Measurements from ENCODE around the gene CACFD1.

The CACFD1 gene

GRCh38 chr9:133459476-133460404 is at the start of gene CACFD1:
Gene CACFD1 (plus strand): TSS chr9:133459978. CDS start chr9:133460067, 89 bp downstream.
- peak; percentile 98 for DNase-seq (ENCODE audit: low spot score)
- peak; percentile 42 for FAIRE-seq

- no peak for DNase-seq (ENCODE audit: low spot score)
- FAIRE-seq, result no peak
Measured at GRCh38 chr9:133415170-133415569, 44.6 kb upstream of the CACFD1 start.

- no peak for FAIRE-seq
- DNase-seq (ENCODE audit: low spot score), result peak; percentile 81
Measured at GRCh38 chr9:133417541-133418461, 42.0 kb upstream of the CACFD1 start, which contains the start of gene REXO4. Gene REXO4 (minus strand): TSS chr9:133418010. CDS start chr9:133417844, 166 bp downstream.

GRCh38 chr9:133419005-133419404 is 40.8 kb upstream of the CACFD1 start:
- no peak for DNase-seq (ENCODE audit: low spot score)
- FAIRE-seq, result no peak

GRCh38 chr9:133420392-133420827 is 39.4 kb upstream of the CACFD1 start:
- DNase-seq (ENCODE audit: low spot score), result no peak
- FAIRE-seq, result no peak

GRCh38 chr9:133421615-133422542 is 37.9 kb upstream of the CACFD1 start, which contains the start of gene ADAMTS13:
Gene ADAMTS13 (plus strand): TSS chr9:133422367. CDS start chr9:133422444, 77 bp downstream.
- FAIRE-seq (no peak), DNase-seq (ENCODE audit: low spot score) (no peak)

- DNase-seq (ENCODE audit: low spot score) (no peak), FAIRE-seq (no peak)
Measured at GRCh38 chr9:133423216-133423615, 36.6 kb upstream of the CACFD1 start.

- FAIRE-seq (no peak), DNase-seq (ENCODE audit: low spot score) (no peak)
Measured at GRCh38 chr9:133424187-133424586, 35.6 kb upstream of the CACFD1 start.

GRCh38 chr9:133425049-133425632 is 34.6 kb upstream of the CACFD1 start:
- FAIRE-seq, result no peak

GRCh38 chr9:133426011-133426410 is 33.8 kb upstream of the CACFD1 start:
- FAIRE-seq (no peak), DNase-seq (ENCODE audit: low spot score) (no peak)

More at GRCh38 chr9:133425049-133425632, 34.6 kb upstream of the CACFD1 start:
- DNase-seq (ENCODE audit: low spot score), result no peak

GRCh38 chr9:133427658-133428348 is 32.0 kb upstream of the CACFD1 start:
- DNase-seq (ENCODE audit: low spot score), result no peak

GRCh38 chr9:133428617-133429101 is 31.1 kb upstream of the CACFD1 start:
- FAIRE-seq, result peak; percentile 70
- DNase-seq (ENCODE audit: low spot score), result peak; percentile 82

More at GRCh38 chr9:133427658-133428348, 32.0 kb upstream of the CACFD1 start:
- peak; percentile 20 for FAIRE-seq

GRCh38 chr9:133429214-133429613 is 30.6 kb upstream of the CACFD1 start:
- FAIRE-seq, result no peak
- DNase-seq (ENCODE audit: low spot score), result no peak

GRCh38 chr9:133429641-133430161 is 30.1 kb upstream of the CACFD1 start:
- peak; percentile 40 for FAIRE-seq

GRCh38 chr9:133430244-133430643 is 29.5 kb upstream of the CACFD1 start:
- FAIRE-seq (no peak), DNase-seq (ENCODE audit: low spot score) (no peak)

More at GRCh38 chr9:133429641-133430161, 30.1 kb upstream of the CACFD1 start:
- DNase-seq (ENCODE audit: low spot score), result peak; percentile 46

- FAIRE-seq (no peak), DNase-seq (ENCODE audit: low spot score) (no peak)
Measured at GRCh38 chr9:133433351-133433843, 26.4 kb upstream of the CACFD1 start.

- FAIRE-seq, result no peak
- no peak for DNase-seq (ENCODE audit: low spot score)
Measured at GRCh38 chr9:133436681-133437080, 23.1 kb upstream of the CACFD1 start.

GRCh38 chr9:133437753-133438531 is 21.8 kb upstream of the CACFD1 start:
- no peak for FAIRE-seq

More at GRCh38 chr9:133437753-133438531, 21.8 kb upstream of the CACFD1 start:
- DNase-seq (ENCODE audit: low spot score), result no peak

Measured in urothelium cell line (cell line).